B cell (primary cell): ENCODE measurements around the gene NKAIN2.

Source experiments
- EZH2 ChIP-seq: IDR thresholded peaks from 2 replicates; pipeline ENCODE4 v1.6.1; 2012; ENCODE audit warnings: borderline replicate concordance, low read depth, mild to moderate bottlenecking, moderate library complexity, low read length; ENCODE audit not compliant: insufficient read depth, poor library complexity, severe bottlenecking
- TF ChIP-seq, protein P1 (sequence below): fragments of 200-600 bp; IDR thresholded peaks from one replicate; pipeline ENCODE4 v1.8.0; 2022; ENCODE audit warnings: antibody characterized with exemption, mild to moderate bottlenecking

DNA sequence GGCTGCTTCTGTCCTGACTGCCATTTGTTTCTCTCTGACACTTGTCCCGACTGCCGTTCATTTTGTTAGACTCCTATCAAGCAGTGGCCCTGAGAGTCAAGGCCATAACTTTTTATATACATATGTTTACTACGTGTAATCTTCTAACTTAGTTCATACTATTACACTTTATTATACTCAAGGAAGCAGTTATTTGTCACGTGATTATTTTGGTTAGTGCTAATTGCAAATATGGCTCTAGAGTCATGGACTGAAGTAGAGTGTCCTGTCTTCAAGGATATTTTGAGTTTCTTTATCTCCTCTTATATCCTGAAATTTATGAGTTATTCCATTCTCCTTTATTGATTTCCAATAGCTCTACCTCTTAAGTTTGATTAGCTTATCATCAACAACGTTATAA lies 864.4 kb downstream of the NKAIN2 start:
- TF ChIP-seq, protein P1, sequence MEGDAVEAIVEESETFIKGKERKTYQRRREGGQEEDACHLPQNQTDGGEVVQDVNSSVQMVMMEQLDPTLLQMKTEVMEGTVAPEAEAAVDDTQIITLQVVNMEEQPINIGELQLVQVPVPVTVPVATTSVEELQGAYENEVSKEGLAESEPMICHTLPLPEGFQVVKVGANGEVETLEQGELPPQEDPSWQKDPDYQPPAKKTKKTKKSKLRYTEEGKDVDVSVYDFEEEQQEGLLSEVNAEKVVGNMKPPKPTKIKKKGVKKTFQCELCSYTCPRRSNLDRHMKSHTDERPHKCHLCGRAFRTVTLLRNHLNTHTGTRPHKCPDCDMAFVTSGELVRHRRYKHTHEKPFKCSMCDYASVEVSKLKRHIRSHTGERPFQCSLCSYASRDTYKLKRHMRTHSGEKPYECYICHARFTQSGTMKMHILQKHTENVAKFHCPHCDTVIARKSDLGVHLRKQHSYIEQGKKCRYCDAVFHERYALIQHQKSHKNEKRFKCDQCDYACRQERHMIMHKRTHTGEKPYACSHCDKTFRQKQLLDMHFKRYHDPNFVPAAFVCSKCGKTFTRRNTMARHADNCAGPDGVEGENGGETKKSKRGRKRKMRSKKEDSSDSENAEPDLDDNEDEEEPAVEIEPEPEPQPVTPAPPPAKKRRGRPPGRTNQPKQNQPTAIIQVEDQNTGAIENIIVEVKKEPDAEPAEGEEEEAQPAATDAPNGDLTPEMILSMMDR, result no peak
- TF ChIP-seq EZH2, result no peak
